HFFc6 (cell line): ENCODE results near the gene SLC1A1. TPM values are rescaled to one million over a fixed set of nuclear protein-coding genes. Genes with fewer than 3 reads are reported as not detected.
"Not testable (repeated sequence)": the region's sequence is repeated elsewhere in the genome, so short reads cannot be mapped to it uniquely, and the experiment has no call there.

Experiments used
- DNase-seq: peaks from one replicate; pipeline ENCODE4 v3.0.0-alpha.2; 2018
- H3K27ac Mint-ChIP-seq: 2 replicates; pipeline ENCODE4 v1.8.0; 2020; ENCODE audit warnings: mild to moderate bottlenecking, mixed read lengths
- H3K27me3 Mint-ChIP-seq: 2 replicates; pipeline ENCODE4 v1.8.0; 2021; ENCODE audit warnings: mild to moderate bottlenecking, moderate library complexity, mixed read lengths; ENCODE audit not compliant: insufficient read depth
- H3K36me3 Mint-ChIP-seq: 2 replicates; pipeline ENCODE4 v1.8.0; 2021; ENCODE audit warnings: low read depth, mixed read lengths
- H3K4me1 Mint-ChIP-seq: 2 replicates; pipeline ENCODE4 v1.8.0; 2020; ENCODE audit warnings: low read depth, mixed read lengths
- H3K4me3 Mint-ChIP-seq: 2 replicates; pipeline ENCODE4 v1.8.0; 2020; ENCODE audit warnings: mild to moderate bottlenecking, moderate library complexity, mixed read lengths
- H3K9me3 Mint-ChIP-seq: 2 replicates; pipeline ENCODE4 v1.8.0; 2020; ENCODE audit warnings: mild to moderate bottlenecking, mixed read lengths
- total RNA-seq, 6 experiments: library from RNA; stranded (reverse); fragmentation: NEBNext Ultra II Directional; extraction: Animal tissue kit (Norgen Biotek cat#: 25700); gene quantifications; 2 replicates in 1 of 6; 3 replicates in 5 of 6; pipeline ENCODE4 v1.2.3, GENCODE V29; 2021
- TF ChIP-seq, protein P1 (sequence below): fragments of 200-600 bp; sonication (generic); IDR thresholded peaks from 2 replicates; pipeline ENCODE4 v1.5.0; 2021; ENCODE audit warnings: antibody characterized with exemption, mild to moderate bottlenecking

The SLC1A1 gene
- total RNA-seq, 6 experiments from 2014 or later = 0.43 to 1.4 (median 0.79) TPM

DNA sequence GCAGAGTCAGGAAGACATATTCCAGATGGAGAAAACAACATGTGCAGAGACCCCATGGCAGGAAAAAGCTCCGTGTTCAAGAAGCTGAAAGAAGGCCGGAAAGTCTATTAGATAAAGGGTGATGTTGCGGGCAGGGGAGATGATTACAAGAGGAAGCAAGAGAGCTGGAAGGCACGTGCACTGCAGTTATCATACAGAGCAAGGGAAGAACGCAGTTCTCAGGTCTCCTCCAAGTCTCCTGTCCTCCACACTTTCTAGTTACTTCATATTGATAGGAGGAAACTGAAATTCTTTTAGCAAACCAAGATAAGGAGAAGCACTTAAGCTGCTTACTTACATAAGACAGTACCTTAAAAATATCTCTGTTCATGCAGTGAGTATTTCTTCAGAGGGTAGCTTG, 113.6 kb downstream of the SLC1A1 start:
- no peak for DNase-seq
- no peaks in the 10 kb centered on the region for H3K4me1 Mint-ChIP-seq
- H3K36me3 Mint-ChIP-seq = no peaks in the 10 kb centered on the region
- TF ChIP-seq, protein P1, sequence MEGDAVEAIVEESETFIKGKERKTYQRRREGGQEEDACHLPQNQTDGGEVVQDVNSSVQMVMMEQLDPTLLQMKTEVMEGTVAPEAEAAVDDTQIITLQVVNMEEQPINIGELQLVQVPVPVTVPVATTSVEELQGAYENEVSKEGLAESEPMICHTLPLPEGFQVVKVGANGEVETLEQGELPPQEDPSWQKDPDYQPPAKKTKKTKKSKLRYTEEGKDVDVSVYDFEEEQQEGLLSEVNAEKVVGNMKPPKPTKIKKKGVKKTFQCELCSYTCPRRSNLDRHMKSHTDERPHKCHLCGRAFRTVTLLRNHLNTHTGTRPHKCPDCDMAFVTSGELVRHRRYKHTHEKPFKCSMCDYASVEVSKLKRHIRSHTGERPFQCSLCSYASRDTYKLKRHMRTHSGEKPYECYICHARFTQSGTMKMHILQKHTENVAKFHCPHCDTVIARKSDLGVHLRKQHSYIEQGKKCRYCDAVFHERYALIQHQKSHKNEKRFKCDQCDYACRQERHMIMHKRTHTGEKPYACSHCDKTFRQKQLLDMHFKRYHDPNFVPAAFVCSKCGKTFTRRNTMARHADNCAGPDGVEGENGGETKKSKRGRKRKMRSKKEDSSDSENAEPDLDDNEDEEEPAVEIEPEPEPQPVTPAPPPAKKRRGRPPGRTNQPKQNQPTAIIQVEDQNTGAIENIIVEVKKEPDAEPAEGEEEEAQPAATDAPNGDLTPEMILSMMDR = no peak
- H3K4me3 Mint-ChIP-seq = no peak overlapping the region
- no peaks in the 10 kb centered on the region for H3K9me3 Mint-ChIP-seq
- no peak overlapping the region for H3K27ac Mint-ChIP-seq
- H3K27me3 Mint-ChIP-seq = peaks cover 12% of the 10 kb centered on the region

DNA sequence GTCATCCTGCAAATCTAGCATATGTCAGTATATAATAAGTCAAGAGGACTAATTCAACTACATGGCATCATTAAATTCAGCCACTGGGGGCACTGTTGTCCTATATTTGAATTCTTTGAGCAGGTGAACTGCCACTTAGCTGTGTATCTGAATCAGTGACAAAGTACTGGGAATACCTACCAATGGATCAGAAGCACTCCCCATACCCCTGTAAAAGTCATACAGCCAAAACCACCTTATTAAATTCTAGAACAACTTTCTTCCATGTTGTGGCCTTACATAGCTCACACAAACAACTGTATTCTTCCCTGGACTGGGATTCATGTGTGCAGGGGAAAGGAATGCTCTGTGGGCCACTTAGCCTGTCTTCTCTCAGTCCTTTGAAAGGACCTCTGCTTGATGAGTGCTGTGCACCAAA, 114.4 kb downstream of the SLC1A1 start:
- H3K9me3 Mint-ChIP-seq = no peaks in the 10 kb centered on the region
- no peaks in the 10 kb centered on the region for H3K4me1 Mint-ChIP-seq
- H3K27ac Mint-ChIP-seq = no peak overlapping the region
- DNase-seq = peak; percentile 46
- no peak overlapping the region for H3K4me3 Mint-ChIP-seq
- peaks cover 11% of the 10 kb centered on the region for H3K27me3 Mint-ChIP-seq
- H3K36me3 Mint-ChIP-seq = no peaks in the 10 kb centered on the region
- TF ChIP-seq, protein P1 = peak; percentile 87

DNA sequence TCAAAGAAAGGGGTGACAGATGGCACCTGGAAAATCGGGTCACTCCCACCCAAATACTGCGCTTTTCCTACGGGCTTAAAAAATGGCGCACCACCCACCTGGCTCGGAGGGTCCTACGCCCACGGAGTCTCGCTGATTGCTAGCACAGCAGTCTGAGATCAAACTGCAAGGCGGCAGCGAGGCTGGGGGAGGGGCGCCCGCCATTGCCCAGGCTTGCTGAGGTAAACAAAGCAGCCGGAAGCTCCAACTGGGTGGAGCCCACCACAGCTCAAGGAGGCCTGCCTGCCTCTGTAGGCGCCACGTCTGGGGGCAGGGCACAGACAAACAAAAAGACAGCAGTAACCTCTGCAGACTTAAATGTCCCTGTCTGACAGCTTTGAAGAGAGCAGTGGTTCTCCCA, 115.8 kb downstream of the SLC1A1 start:
- not testable (repeated sequence) for H3K4me3 Mint-ChIP-seq, H3K27ac Mint-ChIP-seq, H3K36me3 Mint-ChIP-seq, H3K4me1 Mint-ChIP-seq, H3K27me3 Mint-ChIP-seq, H3K9me3 Mint-ChIP-seq, DNase-seq

DNA sequence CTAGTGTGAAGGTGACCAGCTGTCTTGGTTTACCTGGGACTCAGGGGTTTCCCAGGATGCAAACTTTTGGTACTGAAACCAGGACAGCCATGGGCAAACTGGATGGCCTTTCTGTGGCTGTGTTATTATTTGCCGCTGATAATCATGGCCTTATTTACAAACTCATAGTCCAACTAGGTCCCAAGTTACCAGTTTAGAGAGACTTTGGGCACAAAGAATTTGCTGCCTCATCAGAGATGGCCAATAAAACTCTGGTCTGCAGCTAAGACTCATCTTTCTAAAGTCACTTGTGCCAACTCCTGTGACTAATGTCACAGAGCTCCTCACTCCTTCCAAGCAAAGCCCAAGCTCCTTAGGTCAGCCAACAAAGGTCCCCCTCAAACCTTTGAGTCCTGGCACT, 124.4 kb downstream of the SLC1A1 start:
- Mint-ChIP-seq H3K4me1 (peaks cover 9% of the 10 kb centered on the region; the same call in 1 of the 2 replicates), H3K27ac (no peak overlapping the region), H3K4me3 (no peak overlapping the region), H3K27me3 (peaks cover 8% of the 10 kb centered on the region), H3K36me3 (no peaks in the 10 kb centered on the region), H3K9me3 (no peaks in the 10 kb centered on the region)
- DNase-seq = no peak
- TF ChIP-seq, protein P1 = no peak

DNA sequence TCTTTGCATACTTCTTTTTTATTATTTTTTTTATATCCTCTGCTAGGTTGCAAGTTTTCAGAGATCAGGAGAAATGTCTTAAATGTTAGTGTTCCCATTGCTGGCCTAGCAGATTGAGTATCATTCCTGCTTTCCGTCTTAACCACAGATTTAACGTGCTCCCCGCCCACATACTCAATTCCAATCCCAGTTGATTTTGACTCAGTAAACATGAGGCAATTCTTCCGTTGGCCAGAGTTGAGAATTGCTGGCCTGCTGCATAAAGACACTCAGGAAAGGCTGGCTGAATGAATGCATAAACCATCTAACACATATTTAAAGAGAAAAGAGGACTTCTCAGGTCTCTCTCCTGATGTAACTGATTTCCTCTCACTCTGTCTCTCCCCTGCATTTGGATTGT, 125.0 kb downstream of the SLC1A1 start:
- Mint-ChIP-seq H3K4me3 (no peak overlapping the region), H3K9me3 (no peaks in the 10 kb centered on the region), H3K27ac (no peak overlapping the region), H3K27me3 (peaks cover 10% of the 10 kb centered on the region), H3K36me3 (no peaks in the 10 kb centered on the region), H3K4me1 (peaks cover 9% of the 10 kb centered on the region; the same call in 1 of the 2 replicates)
- TF ChIP-seq, protein P1 = no peak
- DNase-seq = peak; percentile 9

DNA sequence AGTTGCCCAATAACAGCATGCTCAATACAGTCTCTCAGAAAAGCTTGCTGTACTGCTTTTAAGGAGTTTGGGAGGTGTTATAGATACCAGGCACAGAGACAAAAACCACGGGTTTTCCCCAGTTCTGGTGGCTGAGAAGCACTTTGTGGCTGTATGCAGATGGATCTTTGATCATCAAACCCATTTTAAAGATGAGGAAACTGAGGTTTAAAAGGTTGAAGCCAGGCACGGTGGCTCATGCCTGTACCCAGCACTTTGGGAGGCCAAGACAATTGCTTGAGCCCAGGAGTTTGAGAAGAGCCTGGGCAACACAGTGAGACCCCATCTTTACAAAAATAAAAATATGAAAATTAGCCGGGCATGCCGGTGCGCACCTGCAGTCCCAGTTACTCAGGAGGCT, 125.5 kb downstream of the SLC1A1 start:
- no peak for DNase-seq
- H3K9me3 Mint-ChIP-seq = no peaks in the 10 kb centered on the region
- TF ChIP-seq, protein P1 = no peak
- H3K4me1 Mint-ChIP-seq = peaks cover 9% of the 10 kb centered on the region; the same call in 1 of the 2 replicates
- H3K36me3 Mint-ChIP-seq = no peaks in the 10 kb centered on the region
- no peak overlapping the region for H3K4me3 Mint-ChIP-seq
- H3K27ac Mint-ChIP-seq = no peak overlapping the region
- peaks cover 11% of the 10 kb centered on the region for H3K27me3 Mint-ChIP-seq
